HFFc6 (cell line): ENCODE measurements around the gene MYO9B. TPM values are rescaled to one million over a fixed set of nuclear protein-coding genes. Genes with fewer than 3 reads are reported as not detected.
A peak's percentile ranks its signal among the peaks of the same experiment; 100 is the strongest.

Source experiments
- DNase-seq: peaks from one replicate; pipeline ENCODE4 v3.0.0-alpha.2; 2018
- H3K27ac Mint-ChIP-seq: 2 replicates; pipeline ENCODE4 v1.8.0; 2020; ENCODE audit warnings: mild to moderate bottlenecking, mixed read lengths
- H3K27me3 Mint-ChIP-seq: 2 replicates; pipeline ENCODE4 v1.8.0; 2021; ENCODE audit warnings: mild to moderate bottlenecking, moderate library complexity, mixed read lengths; ENCODE audit not compliant: insufficient read depth
- H3K36me3 Mint-ChIP-seq: 2 replicates; pipeline ENCODE4 v1.8.0; 2021; ENCODE audit warnings: low read depth, mixed read lengths
- H3K4me1 Mint-ChIP-seq: 2 replicates; pipeline ENCODE4 v1.8.0; 2020; ENCODE audit warnings: low read depth, mixed read lengths
- H3K4me3 Mint-ChIP-seq: 2 replicates; pipeline ENCODE4 v1.8.0; 2020; ENCODE audit warnings: mild to moderate bottlenecking, moderate library complexity, mixed read lengths
- H3K9me3 Mint-ChIP-seq: 2 replicates; pipeline ENCODE4 v1.8.0; 2020; ENCODE audit warnings: mild to moderate bottlenecking, mixed read lengths
- CTCF ChIP-seq: fragments of 200-600 bp; sonication (generic); IDR thresholded peaks from 2 replicates; pipeline ENCODE4 v1.5.0; 2021; ENCODE audit warnings: antibody characterized with exemption, mild to moderate bottlenecking
- total RNA-seq, 6 experiments: library from RNA; stranded (reverse); fragmentation: NEBNext Ultra II Directional; extraction: Animal tissue kit (Norgen Biotek cat#: 25700); gene quantifications; 2 replicates in 1 of 6; 3 replicates in 5 of 6; pipeline ENCODE4 v1.2.3, GENCODE V29; 2021

Gene MYO9B
- total RNA-seq, 6 experiments from 2014 or later, result 81.2 to 89.0 (median 83.4) TPM

DNA sequence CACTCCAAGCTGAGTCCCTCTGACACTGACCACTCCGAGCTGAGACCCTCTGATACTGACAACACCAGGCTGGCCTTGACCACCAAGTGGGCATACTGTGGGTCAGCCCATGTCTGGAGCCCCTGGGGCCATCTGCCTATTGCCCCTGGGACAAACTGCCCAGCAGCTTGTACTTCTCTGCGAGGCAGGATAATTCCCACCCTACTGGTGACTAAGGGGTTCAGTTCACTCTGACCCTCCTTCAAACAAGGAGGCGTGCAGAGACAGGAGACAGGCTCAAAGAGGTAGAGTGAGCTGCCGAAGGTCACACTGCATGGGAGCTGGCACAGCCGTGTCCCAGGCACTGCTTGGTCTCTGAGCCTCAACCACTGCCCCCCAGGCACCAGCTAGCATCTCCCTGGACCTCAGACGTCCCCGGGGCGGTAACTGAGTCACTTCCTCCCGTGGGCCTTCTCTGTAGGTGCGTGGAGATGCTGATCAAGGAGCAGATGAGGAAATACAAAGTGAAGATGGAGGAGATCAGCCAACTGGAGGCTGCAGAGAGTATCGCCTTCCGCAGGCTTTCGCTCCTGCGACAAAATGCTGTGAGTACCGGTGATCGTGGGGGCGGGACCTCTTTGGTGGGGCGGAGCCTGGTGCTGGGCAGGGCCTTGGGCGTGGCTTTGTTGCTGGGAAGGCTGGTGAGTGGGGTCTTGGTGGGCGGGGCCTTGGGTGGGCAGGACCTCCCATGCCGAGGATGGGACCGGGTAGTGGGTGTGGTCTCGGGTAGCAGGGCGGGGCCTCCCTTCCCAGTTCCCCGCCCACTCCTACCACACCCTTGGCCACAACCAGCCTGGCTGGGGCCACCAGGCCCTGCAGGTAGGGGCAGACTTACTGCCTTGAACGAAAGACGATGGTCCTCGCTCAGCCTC is 133.8 kb downstream of the MYO9B start:
- Mint-ChIP-seq H3K27me3 (peaks cover 8% of the 10 kb centered on the region; the same call in 1 of the 2 replicates), H3K4me1 (peaks cover 11% of the 10 kb centered on the region), H3K9me3 (no peaks in the 10 kb centered on the region), H3K4me3 (no peak overlapping the region), H3K36me3 (peaks cover 26% of the 10 kb centered on the region), H3K27ac (peak overlapping the region; percentile 42; the same call in 1 of the 2 replicates)
- DNase-seq, result peak; percentile 7
- TF ChIP-seq CTCF, result no peak

DNA sequence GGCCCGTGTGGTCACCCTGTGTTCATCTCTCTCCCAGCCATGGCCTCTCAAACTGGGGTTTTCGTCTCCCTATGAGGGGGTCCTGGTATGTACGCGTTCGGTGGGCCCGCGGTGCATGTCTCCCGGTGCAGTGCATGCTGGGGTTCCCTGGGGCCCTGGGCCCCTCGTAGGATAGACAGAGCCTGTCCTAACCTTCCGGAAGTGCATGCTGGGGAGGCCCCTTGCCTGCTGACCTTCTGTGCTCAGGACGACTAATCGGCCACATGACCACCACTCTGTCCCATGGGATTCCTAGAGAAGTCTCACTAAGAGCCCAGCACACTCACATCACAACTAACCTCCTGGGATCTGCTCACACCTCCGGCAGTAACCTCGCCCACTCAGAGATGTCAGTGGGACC is 134.7 kb downstream of the MYO9B start:
- Mint-ChIP-seq H3K4me1 (peaks cover 20% of the 10 kb centered on the region), H3K36me3 (peaks cover 26% of the 10 kb centered on the region), H3K27ac (no peak overlapping the region; the same call in 1 of the 2 replicates), H3K27me3 (peaks cover 5% of the 10 kb centered on the region), H3K9me3 (no peaks in the 10 kb centered on the region), H3K4me3 (no peak overlapping the region; the same call in 1 of the 2 replicates)
- no peak for TF ChIP-seq CTCF
- DNase-seq, result no peak

DNA sequence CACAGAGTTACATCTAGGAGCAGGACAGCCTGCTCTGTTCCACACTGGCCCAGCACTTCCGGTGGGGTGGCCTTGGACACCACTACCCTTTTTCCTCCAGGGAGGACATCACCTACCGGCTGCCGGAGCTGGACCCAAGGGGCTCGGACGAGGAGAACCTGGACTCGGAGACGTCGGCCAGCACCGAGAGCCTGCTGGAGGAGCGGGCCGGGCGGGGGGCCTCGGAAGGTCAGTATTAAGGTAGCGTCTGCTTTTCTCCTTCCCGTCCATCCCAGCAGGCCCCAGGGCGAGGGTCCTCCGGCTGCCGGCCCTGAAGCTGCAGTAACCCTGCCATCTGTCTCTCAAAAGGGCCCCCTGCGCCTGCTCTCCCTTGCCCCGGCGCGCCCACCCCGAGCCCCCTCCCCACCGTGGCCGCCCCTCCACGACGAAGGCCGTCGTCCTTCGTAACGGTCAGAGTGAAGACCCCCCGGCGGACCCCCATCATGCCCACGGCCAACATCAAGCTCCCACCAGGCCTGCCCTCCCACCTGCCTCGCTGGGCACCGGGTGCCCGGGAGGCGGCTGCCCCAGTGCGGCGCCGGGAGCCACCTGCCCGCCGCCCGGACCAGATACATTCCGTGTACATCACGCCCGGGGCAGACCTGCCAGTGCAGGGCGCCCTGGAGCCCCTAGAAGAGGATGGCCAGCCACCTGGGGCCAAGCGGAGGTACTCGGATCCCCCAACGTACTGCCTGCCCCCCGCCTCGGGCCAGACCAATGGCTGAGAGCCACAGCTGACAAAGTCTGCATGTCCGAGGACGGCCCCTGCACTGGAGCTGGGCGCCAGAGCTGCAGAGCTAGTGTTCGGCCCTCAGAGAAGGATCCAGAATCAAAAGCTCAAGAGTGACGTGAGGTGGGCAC is 136.2 kb downstream of the MYO9B start:
- Mint-ChIP-seq H3K4me1 (peaks cover 21% of the 10 kb centered on the region), H3K9me3 (no peaks in the 10 kb centered on the region), H3K36me3 (peaks cover 28% of the 10 kb centered on the region), H3K27me3 (peaks cover 7% of the 10 kb centered on the region), H3K4me3 (no peak overlapping the region), H3K27ac (no peak overlapping the region)
- no peak for TF ChIP-seq CTCF
- no peak for DNase-seq

DNA sequence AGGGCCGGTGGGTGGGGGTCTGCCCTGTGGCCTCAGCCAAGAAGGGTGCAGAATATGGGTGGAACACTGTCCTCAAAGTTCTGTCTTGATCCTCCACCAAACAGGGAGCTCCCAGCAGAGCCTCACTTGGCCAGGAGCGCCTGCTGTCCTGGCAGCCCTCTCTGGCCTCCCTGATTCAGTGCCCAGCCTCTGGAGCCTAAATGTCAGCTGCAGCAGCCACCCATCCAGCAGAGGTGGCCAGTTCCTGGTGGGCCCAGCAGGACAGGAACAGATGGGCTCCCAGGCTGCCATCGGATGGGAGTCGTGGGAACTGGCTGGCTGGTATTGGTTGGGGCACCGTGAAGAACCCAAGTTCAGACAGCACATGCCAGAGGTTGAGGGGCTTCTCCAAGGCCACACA is 137.8 kb downstream of the MYO9B start:
- peaks cover 7% of the 10 kb centered on the region for H3K27me3 Mint-ChIP-seq

More for the DNA sequence above, 137.8 kb downstream of the MYO9B start:
- no peak for TF ChIP-seq CTCF
- H3K9me3 Mint-ChIP-seq, result no peaks in the 10 kb centered on the region
- peaks cover 34% of the 10 kb centered on the region for H3K36me3 Mint-ChIP-seq
- no peak overlapping the region for H3K27ac Mint-ChIP-seq
- DNase-seq, result no peak
- peaks cover 21% of the 10 kb centered on the region for H3K4me1 Mint-ChIP-seq
- no peak overlapping the region for H3K4me3 Mint-ChIP-seq
